ENCODE data around the gene C5. TPM values are rescaled to one million over a fixed set of nuclear protein-coding genes. Genes with fewer than 3 reads are reported as not detected.

Gene C5
- total and polyA plus RNA-seq, 2 experiments from 2014 or later: 0.31 TPM; not detected in 1

GRCh38 chr9:121013911-121014310, 36.2 kb downstream of the C5 start:
- Histone ChIP-seq H3K79me2 (replicated peaks; ENCODE audit: insufficient read depth) (no peaks in the 10 kb centered on the region), H3K9me2 (ENCODE audit: insufficient read depth) (no peaks in the 10 kb centered on the region), H4K20me1 (replicated peaks; ENCODE audit: insufficient read depth) (no peaks in the 10 kb centered on the region), H3K4me1 (ENCODE audit: insufficient read depth) (peaks cover 8% of the 10 kb centered on the region; the same call in 1 of the 2 replicates), H3K4me2 (no peak overlapping the region), H3K4me3 (no peak overlapping the region), H3K27me3 (ENCODE audit: insufficient read depth) (no peaks in the 10 kb centered on the region), H3F3A (replicated peaks; ENCODE audit: low read depth) (no peaks in the 10 kb centered on the region), H3K27ac (ENCODE audit: low read depth) (no peak overlapping the region), H2AFZ (peak overlapping the region; percentile 40; the same call in 1 of the 2 replicates), H3K36me3 (ENCODE audit: insufficient read depth) (no peaks in the 10 kb centered on the region)
- Mint-ChIP-seq H3K27ac (no peak overlapping the region), H3K27me3 (ENCODE audit: insufficient read depth, low read depth, poor library complexity) (no peaks in the 10 kb centered on the region), H3K4me1 (peaks cover 4% of the 10 kb centered on the region; the same call in 2 of the 3 replicates), H3K9me3 (no peaks in the 10 kb centered on the region), H3K4me3 (no peak overlapping the region), H3K36me3 (ENCODE audit: low read depth) (no peaks in the 10 kb centered on the region)
- DNase-seq (ENCODE audit: low spot score) (peak; percentile 26), ATAC-seq (no peak)
- TF ChIP-seq NANOG (IDR thresholded peaks at IDR 0.05; ENCODE audit: borderline replicate concordance) (no peak), POLR2AphosphoS5 (IDR thresholded peaks at IDR 0.05; ENCODE audit: low read depth) (no peak), EZH2 (IDR thresholded peaks at IDR 0.05; ENCODE audit: low read depth, unreplicated experiment) (no peak), ZNF462 (CRISPR knock-in tag; IDR thresholded peaks at IDR 0.05) (no peak), EZH2phosphoT487 (IDR thresholded peaks at IDR 0.05; ENCODE audit: unreplicated experiment) (no peak), REST (IDR thresholded peaks at IDR 0.05; ENCODE audit: unreplicated experiment) (no peak), STAT1 (IDR thresholded peaks at IDR 0.05; ENCODE audit: unreplicated experiment) (no peak), ZNF114 (CRISPR knock-in tag; IDR thresholded peaks at IDR 0.05) (no peak)
- TF ChIP-seq, protein P1, sequence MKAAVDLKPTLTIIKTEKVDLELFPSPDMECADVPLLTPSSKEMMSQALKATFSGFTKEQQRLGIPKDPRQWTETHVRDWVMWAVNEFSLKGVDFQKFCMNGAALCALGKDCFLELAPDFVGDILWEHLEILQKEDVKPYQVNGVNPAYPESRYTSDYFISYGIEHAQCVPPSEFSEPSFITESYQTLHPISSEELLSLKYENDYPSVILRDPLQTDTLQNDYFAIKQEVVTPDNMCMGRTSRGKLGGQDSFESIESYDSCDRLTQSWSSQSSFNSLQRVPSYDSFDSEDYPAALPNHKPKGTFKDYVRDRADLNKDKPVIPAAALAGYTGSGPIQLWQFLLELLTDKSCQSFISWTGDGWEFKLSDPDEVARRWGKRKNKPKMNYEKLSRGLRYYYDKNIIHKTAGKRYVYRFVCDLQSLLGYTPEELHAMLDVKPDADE (IDR thresholded peaks at IDR 0.05): no peak

All from GM23338 (cell line).